GM12864 (cell line): ENCODE data around the gene GAS2L1.

Source experiments
- DNase-seq: peaks from one replicate; pipeline ENCODE4 v3.0.0-alpha.2; 2011; ENCODE audit warnings: low read depth
- H3K4me3 ChIP-seq: 2 replicates; pipeline ENCODE4 v1.5.1; 2011; ENCODE audit warnings: mild to moderate bottlenecking, low read depth, low read length, control low read depth
- TF ChIP-seq, protein P1 (sequence below): IDR thresholded peaks from 2 replicates; pipeline ENCODE4 v1.5.1; 2011; ENCODE audit warnings: low read depth, mild to moderate bottlenecking, moderate library complexity, low read length, control low read depth, inconsistent platforms; ENCODE audit errors: missing control alignments

The GAS2L1 gene

DNA sequence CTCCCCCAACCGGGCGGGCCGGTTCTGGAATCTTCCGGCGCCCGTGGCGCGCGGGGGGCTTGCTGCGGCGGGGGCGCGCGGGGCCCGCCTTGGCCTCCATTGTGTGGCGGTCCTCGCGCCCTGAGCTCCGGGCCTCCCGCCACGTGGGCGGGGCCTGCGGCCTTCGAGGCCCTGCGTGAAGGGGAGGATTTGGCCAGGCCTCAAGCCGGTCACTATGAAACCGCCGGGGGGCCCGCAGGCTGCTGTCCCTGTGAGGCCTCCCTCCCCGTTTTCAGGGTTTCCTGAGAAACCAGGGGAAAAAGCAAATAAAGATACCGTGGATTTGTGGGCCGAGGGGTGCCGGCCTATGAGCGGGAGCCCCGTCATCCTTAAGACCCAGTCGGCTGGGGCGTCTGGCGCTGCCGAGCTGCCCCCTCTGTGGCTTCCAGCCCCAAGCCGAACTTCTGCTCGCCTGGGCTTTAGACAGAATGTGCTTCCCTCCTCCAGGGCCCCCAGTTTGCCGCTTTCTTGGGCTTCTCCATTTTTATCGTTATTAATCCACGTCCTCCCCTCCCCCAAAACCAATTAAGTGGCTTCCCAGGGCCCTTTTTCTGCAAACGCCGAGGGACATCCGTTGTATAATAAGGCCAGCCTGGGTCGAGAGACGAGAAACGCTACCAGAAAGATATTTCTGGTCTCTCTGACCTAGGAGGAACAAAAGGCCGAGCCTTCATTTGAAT lies 37.8 kb upstream of the GAS2L1 start:
- TF ChIP-seq, protein P1, sequence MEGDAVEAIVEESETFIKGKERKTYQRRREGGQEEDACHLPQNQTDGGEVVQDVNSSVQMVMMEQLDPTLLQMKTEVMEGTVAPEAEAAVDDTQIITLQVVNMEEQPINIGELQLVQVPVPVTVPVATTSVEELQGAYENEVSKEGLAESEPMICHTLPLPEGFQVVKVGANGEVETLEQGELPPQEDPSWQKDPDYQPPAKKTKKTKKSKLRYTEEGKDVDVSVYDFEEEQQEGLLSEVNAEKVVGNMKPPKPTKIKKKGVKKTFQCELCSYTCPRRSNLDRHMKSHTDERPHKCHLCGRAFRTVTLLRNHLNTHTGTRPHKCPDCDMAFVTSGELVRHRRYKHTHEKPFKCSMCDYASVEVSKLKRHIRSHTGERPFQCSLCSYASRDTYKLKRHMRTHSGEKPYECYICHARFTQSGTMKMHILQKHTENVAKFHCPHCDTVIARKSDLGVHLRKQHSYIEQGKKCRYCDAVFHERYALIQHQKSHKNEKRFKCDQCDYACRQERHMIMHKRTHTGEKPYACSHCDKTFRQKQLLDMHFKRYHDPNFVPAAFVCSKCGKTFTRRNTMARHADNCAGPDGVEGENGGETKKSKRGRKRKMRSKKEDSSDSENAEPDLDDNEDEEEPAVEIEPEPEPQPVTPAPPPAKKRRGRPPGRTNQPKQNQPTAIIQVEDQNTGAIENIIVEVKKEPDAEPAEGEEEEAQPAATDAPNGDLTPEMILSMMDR: no peak
- peak overlapping the region; percentile 96 for H3K4me3 ChIP-seq
- DNase-seq: no peak

DNA sequence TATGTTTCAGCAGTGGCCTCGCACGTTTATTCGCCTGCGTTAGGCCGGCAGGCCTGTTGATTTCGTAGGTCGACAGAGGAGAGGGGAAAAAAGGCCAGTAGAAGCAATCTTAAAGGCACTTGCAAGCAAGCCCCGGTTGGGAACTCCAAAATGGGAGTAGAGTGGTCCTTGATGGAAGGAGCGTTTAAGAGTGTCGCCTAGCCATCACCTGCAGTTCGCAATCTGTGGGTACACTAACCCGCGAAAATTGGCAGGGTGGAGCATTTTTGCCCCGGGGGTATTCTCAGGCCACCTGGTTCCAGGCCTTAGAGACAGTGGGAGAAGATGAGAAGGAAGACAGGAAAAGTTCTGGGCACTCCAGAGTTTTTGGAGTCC lies 37.2 kb upstream of the GAS2L1 start:
- TF ChIP-seq, protein P1: no peak
- no peak for DNase-seq
- peak overlapping the region; percentile 96 for H3K4me3 ChIP-seq

DNA sequence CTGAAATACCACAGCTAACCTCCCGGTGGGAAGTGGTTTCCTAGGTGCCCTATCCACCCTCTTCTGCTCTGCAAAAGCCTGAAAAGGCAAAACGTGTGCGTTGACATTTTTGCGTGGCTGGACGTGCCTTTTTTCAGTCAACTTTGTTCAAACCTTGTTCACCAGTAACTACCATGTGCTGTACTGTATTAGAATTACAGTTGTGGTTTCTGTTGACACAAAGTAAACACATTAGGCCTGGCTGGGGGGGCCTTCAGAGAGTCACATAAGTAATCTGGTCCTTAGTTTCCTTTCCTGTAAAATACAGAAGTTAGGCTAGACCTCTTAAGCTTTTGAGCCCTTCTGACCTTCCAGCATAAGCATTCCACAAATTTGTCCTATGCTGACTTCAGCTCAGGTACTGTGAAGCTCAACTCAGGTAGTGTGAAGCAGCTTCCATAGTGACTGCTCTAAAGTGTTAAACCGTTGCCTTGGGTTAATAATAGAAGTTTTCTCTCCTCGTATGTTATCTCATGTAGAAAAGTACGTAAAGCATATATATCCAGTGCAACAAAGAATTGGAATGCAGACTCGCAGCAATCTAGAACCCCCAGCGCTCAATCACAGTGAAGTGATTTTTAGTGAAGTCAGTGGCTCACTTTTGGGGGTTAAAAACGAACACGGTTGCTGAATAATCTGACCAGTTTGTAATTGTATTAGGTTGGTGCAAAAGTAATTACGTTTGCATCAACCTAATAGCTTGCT lies 36.5 kb upstream of the GAS2L1 start:
- TF ChIP-seq, protein P1: no peak
- no peak for DNase-seq
- peak overlapping the region; percentile 96 for H3K4me3 ChIP-seq

DNA sequence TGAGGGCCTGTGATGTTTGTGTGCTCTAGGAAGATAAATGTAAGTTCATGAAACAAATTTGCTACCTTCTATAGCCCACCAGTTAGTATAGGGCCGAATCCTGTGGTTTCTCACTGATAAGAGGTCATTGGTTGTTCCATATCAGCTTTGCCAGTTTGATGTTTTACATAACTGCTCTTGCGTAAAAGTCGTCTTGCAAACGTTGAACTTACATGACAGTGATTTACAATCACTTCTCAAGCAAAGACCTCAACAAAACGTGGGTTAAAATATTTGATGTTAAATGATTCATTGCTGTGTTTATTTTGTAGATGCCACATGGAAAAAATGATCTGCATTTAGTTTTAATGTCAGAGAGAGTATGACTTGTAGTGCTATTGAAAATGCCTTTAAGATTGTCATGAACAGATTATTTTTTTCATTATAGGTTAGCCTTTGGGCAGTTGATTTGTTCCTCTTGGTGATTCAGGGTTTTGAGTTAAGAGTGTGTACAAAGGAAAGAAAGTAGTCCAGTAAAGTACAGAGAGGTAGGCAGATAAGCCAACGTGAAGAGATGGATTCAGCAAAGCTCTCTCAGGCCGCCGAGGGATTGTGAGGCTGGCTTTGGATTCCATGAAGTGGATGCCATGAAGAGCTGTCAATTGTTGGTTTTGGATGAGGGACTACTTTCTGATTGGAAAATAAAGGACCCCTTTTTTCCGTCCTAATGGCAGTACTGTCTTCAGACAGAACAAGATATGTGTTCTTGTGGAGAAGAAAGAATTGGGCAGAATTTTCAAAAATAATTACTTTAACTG lies 35.8 kb upstream of the GAS2L1 start:
- H3K4me3 ChIP-seq: peak overlapping the region; percentile 96
- DNase-seq: no peak
- TF ChIP-seq, protein P1: no peak

DNA sequence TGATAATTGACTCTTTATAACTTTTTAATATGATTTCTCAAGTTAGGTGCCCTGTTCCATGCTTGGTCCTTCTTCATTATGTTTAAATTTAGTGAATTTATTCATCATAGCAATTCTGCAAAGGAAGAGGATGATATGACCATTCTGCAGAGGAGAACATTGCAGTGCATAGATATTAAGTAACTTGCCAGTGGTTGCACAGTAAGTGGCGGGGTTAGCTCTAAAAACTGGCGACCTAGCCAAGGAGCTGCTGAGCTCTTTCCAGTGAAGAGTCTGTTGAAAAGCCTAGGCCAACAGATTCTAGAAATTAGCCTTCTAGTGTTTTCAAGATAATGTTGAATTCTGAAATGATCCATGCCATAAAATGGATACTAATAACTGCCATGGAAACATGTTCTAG lies 33.8 kb upstream of the GAS2L1 start:
- TF ChIP-seq, protein P1: no peak
- no peak for DNase-seq
- H3K4me3 ChIP-seq: no peak overlapping the region

DNA sequence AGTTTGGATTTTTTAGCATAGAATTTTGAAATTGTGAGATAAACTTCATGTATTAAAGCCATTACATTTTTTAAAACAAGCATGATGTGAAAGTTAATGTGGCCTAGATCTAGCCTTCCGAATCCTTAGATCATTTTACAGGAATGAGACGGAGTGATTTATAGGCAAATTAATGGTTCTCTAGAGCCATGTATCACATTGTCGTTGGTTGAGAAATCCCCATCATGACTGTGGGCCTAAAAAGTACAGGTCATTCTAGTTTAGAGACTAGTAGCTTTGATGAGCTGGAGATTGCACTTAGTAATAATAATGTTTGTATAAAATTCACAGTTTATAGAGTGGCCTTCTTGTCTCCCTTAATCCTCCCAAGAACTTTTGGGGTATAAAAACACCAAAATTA lies 31.3 kb upstream of the GAS2L1 start:
- TF ChIP-seq, protein P1: no peak
- H3K4me3 ChIP-seq: no peak overlapping the region
- DNase-seq: no peak
